GM13976 (cell line): ENCODE results near the gene IFITM10.

Source experiments
- DNase-seq: peaks from one replicate; pipeline ENCODE4 v3.0.0; 2012; ENCODE audit warnings: low spot score
- CTCF ChIP-seq: IDR thresholded peaks from 2 replicates; pipeline ENCODE4 v1.5.1; 2012; ENCODE audit warnings: borderline replicate concordance, mild to moderate bottlenecking; ENCODE audit not compliant: insufficient read depth; ENCODE audit errors: extremely low read depth, missing control alignments, control extremely low read depth
- in situ Hi-C: fragments of 300-500 bp; cut with MboI; formaldehyde crosslinking; loops from one replicate; pipeline ENCODE4 v1.12.0; 2022; ENCODE audit warnings: low sequenced_read_pairs, mixed read lengths, inconsistent platforms; ENCODE audit not compliant: unreplicated experiment

IFITM10 gene

DNA sequence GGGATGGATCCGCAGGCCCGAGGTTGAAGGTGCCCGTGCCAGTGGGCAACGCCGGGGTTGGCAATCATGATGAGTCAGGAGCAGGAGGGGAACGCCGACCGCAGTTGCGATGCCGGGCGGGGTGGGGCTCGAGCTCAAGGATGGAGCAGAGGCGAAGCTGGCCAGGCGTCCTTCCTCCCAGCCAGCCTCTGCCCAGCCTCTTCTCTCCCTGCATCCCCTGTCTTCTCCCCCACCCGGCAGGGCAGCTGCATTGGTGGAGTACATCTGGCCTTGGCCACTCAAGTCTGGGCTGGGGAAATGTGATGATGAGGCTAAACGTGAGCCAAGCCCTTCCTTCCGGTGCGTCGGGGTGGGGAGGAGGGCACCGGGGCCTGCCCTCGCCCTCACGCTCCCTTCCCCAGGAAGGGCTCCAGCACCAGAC lies 3.9 kb downstream of the IFITM10 start:
- DNase-seq, result peak; percentile 31
- no peak for TF ChIP-seq CTCF
- in situ Hi-C loops, result no loop called here

DNA sequence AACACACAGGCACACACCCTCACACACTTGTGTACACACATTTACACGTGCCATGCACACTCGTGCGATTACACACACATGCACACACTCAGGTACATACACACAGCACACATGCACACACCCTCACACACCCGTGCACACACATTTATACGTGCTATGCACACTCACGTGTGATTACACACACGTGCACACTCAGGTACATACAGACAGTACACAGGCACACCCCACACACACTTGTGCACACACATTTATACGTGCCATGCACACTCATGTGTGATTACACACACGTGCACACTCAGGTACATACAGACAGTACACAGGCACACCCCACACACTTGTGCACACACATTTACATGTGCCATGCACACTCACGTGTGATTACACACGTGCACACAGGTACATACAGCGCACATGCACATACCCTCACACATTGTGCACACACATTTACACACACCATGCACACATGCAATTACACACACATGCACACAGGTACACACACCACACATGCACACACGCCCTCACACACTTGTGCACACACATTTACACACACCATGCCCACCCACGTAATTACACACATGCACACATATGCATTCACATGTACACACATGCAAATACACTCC lies 4.6 kb downstream of the IFITM10 start:
- in situ Hi-C loops, result no loop called here
- TF ChIP-seq CTCF, result no peak
- DNase-seq, result no peak

GRCh38 chr11:1744891-1745700 lies 5.3 kb downstream of the IFITM10 start:
- TF ChIP-seq CTCF, result no peak
- in situ Hi-C loops, result no loop called here
- no peak for DNase-seq

DNA sequence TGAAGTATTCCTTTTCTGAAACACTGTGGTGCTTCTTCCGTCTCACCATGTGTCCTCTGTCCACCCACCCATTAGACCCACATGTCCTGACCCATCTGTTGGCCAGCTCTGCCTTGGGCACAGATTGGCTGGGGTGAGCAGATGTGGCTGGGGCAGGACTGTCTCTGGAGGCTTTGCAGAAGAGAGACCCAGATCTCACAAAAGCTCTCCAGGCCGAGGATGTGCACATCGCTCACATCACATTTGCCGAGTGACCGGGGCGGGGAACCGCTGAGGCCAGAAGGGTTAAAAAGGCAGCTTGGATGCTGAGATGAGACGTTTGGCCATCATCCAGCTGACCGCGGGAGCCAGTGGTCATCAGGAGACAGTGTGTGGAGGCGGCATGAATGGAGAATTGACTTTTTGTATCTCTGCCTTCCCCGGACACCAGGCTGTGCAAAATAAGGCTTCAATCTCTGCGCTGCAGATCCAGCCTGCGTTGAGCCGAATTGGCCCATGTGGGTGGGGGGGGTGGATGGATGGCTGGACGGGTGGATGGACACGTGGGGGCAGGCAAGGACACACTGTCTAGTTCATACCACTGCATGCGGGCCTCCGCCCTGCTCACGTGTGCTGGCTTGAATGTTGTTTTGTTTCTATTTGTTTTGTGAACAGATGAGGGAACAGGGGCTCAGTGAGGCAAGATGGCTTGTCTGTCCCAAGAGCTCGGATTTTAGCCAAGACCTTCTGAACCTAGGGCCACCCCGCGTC lies 6.1 kb downstream of the IFITM10 start:
- no peak for DNase-seq
- TF ChIP-seq CTCF, result no peak
- in situ Hi-C loops, result no loop called here

DNA sequence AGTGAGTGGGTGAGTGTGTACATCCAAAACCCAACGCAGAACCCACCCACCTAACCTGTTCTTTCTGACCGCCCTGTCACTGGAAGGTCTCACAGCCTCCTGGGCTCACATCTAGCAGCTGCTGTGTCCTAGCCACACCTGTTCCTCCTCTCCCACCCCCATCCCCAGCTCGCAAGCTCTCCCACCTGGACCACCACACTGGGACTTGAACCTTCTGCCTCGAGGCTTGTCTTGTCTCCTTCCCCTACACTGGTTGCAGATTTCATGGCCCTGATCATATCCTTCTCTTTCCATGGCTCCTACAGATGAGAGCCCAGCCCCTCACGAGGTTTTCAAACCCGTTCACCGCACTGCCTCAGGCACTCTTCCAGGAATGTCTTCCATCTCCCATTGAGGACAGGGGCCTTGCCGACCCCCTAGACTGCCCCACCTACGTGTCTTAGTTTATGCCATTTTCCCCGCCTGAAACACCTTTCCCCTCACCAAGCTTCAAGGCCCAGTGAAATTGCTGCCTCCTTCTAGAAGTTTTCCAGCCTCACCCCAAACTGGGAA lies 6.7 kb downstream of the IFITM10 start:
- in situ Hi-C loops, result no loop called here
- TF ChIP-seq CTCF, result no peak
- DNase-seq, result no peak

DNA sequence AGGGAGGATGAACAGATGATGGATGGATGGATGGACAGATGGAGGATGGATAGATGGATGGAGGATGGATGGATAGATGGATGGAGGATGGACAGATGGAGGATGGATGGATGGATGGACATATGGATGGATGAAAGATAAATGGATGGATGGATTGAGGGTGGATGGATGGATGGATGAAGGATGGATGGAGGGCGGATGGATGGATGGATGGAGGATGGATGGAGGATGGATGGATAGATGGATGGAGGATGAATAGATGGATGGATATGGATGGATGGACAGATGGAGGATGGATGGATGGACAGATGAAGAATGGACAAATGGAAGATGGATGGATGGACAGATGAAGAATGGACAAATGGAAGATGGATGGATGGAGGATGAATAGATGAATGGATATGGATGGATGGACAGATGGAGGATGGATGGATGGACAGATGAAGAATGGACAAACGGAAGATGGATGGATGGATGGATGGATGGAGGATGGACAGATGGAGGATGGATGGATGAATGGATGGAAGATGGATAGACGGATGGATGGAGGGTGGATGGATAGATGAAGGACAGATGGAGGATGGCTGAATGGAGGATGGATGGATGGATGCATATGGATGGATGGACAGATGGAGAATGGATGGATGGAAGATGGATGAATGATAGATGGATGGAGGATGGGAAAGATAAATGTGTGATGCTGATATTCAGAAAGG lies 7.4 kb downstream of the IFITM10 start:
- in situ Hi-C loops, result no loop called here
- TF ChIP-seq CTCF, result no peak
- no peak for DNase-seq
